Measurements from ENCODE around the gene PCCA. TPM values are rescaled to one million over a fixed set of nuclear protein-coding genes. Genes with fewer than 3 reads are reported as not detected.
"Not testable (repeated sequence)": the region's sequence is repeated elsewhere in the genome, so short reads cannot be mapped to it uniquely, and the experiment has no call there.

Gene PCCA
- polyA plus RNA-seq, 1 experiment: 3.0 TPM

GRCh38 chr13:100522618-100523309 lies 433.9 kb downstream of the PCCA start:
- ChIA-PET POLR2A (no interaction called here), CTCF (interaction anchor here (0.6 to 5.5 kb wide), 3 partner anchors 8 to 481 kb away, joined by 3 to 42 read pairs (median 3); no protein-coding TSS in a partner anchor)
- TF ChIP-seq CTCF (IDR thresholded peaks at IDR 0.05; ENCODE audit: insufficient read depth, low read depth, low read length): no peak

GRCh38 chr13:100523411-100523810 lies 434.5 kb downstream of the PCCA start:
- no peak for DNase-seq (ENCODE audit: low read depth)
- H3K27me3 ChIP-seq (ENCODE audit: control insufficient read depth, insufficient read depth, low read length): no peaks in the 10 kb centered on the region
- POLR2A ChIA-PET: no interaction called here
- no peak for TF ChIP-seq CTCF (IDR thresholded peaks at IDR 0.05; ENCODE audit: insufficient read depth, low read depth, low read length)
- H3K4me3 ChIP-seq (ENCODE audit: low read depth, low read length): no peak overlapping the region
- peaks cover 2% of the 10 kb centered on the region; the same call in 1 of the 2 replicates for H3K36me3 ChIP-seq (ENCODE audit: control insufficient read depth, insufficient read depth, low read length)
- CTCF ChIA-PET: interaction anchor here (0.6 to 5.5 kb wide), 3 partner anchors 8 to 482 kb away, joined by 3 to 42 read pairs (median 3); no protein-coding TSS in a partner anchor

More at GRCh38 chr13:100522618-100523309, 433.9 kb downstream of the PCCA start:
- no peak for DNase-seq (ENCODE audit: low read depth)
- Histone ChIP-seq H3K4me3 (ENCODE audit: low read depth, low read length) (no peak overlapping the region), H3K27me3 (ENCODE audit: control insufficient read depth, insufficient read depth, low read length) (no peaks in the 10 kb centered on the region), H3K36me3 (ENCODE audit: control insufficient read depth, insufficient read depth, low read length) (peaks cover 2% of the 10 kb centered on the region; the same call in 1 of the 2 replicates)

GRCh38 chr13:100523981-100524386 lies 435.1 kb downstream of the PCCA start:
- ChIA-PET CTCF (interaction anchor here (5.5 kb wide), 1 partner anchor 9 kb away, joined by 42 read pairs; no protein-coding TSS in a partner anchor), POLR2A (no interaction called here)
- TF ChIP-seq CTCF (IDR thresholded peaks at IDR 0.05; ENCODE audit: insufficient read depth, low read depth, low read length): no peak
- Histone ChIP-seq H3K4me3 (ENCODE audit: low read depth, low read length) (no peak overlapping the region), H3K27me3 (ENCODE audit: control insufficient read depth, insufficient read depth, low read length) (no peaks in the 10 kb centered on the region), H3K36me3 (ENCODE audit: control insufficient read depth, insufficient read depth, low read length) (peaks cover 3% of the 10 kb centered on the region; the same call in 1 of the 2 replicates)
- DNase-seq (ENCODE audit: low read depth): no peak

DNA sequence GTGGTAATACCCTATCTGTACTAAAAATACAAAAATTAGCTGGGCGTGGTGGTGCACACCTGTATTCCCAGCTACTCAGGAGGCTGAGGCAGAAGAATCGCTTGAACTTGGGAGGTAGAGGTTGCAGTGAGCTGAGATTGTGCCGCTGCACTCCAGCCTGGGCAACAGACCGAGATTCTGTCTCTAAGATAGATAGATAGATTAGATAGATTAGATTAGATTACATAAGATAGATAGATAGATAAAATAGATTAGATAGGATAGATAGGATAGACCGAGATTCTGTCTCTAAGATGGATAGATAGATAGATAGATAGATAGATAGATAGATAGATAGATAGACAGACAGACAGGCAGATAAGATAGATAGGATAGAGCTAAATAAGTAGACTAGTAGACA lies 435.8 kb downstream of the PCCA start:
- H3K36me3 ChIP-seq (ENCODE audit: control insufficient read depth, insufficient read depth, low read length); H3K4me3 ChIP-seq (ENCODE audit: low read depth, low read length); DNase-seq (ENCODE audit: low read depth); H3K27me3 ChIP-seq (ENCODE audit: control insufficient read depth, insufficient read depth, low read length); POLR2A ChIA-PET: not testable (repeated sequence)
- CTCF ChIA-PET: interaction anchor here (5.5 kb wide), 1 partner anchor 10 kb away, joined by 42 read pairs; no protein-coding TSS in a partner anchor

GRCh38 chr13:100525453-100526317 lies 436.8 kb downstream of the PCCA start:
- ChIA-PET CTCF (interaction anchor here (0.8 to 5.5 kb wide), 4 partner anchors 10 to 610 kb away, joined by 3 to 42 read pairs (median 4); no protein-coding TSS in a partner anchor), POLR2A (no interaction called here)
- TF ChIP-seq CTCF (IDR thresholded peaks at IDR 0.05; ENCODE audit: insufficient read depth, low read depth, low read length): no peak
- no peaks in the 10 kb centered on the region for H3K27me3 ChIP-seq (ENCODE audit: control insufficient read depth, insufficient read depth, low read length)
- DNase-seq (ENCODE audit: low read depth): no peak
- peaks cover 5% of the 10 kb centered on the region; the same call in 1 of the 2 replicates for H3K36me3 ChIP-seq (ENCODE audit: control insufficient read depth, insufficient read depth, low read length)
- no peak overlapping the region for H3K4me3 ChIP-seq (ENCODE audit: low read depth, low read length)
